Umbilical cord (tissue), 2 donors: ENCODE results near the gene KTN1. TPM values are rescaled to one million over a fixed set of nuclear protein-coding genes. Genes with fewer than 3 reads are reported as not detected.

Experiments
- DNase-seq: peaks from one replicate; pipeline ENCODE4 v3.0.0-alpha.2; 2015; ENCODE audit warnings: low spot score
- total RNA-seq: library from RNA; depleted of rRNA; stranded (reverse); fragments of >200 nt; gene quantifications from one replicate; pipeline ENCODE4 v1.2.3, GENCODE V29; 2014; ENCODE audit warnings: low replicate concordance; ENCODE audit not compliant: insufficient read depth

The KTN1 gene
- total RNA-seq, 1 donor from 2014 or later, result 103 TPM

GRCh38 chr14:55711175-55711811, 131.3 kb downstream of the KTN1 start:
- DNase-seq, result no peak

DNA sequence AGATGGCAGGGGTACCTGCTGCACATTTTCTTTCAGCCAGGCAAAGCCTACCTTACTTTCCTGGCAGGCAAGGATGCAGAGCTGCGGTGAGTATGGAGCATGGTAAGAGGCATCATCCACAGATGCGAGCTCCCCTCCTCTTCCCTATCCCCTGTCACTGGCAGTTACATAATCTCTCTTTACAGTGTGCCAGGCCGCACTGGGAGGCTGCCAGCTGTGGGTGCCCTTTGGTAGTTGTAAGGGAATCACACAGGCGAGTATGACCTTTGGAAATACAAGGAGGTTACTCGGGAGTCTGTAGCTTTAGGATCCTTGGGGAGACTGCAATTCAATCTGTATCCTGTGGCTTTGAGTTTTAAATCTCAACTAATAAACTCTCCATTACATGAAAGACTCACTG, 132.5 kb downstream of the KTN1 start:
- DNase-seq, result no peak

DNA sequence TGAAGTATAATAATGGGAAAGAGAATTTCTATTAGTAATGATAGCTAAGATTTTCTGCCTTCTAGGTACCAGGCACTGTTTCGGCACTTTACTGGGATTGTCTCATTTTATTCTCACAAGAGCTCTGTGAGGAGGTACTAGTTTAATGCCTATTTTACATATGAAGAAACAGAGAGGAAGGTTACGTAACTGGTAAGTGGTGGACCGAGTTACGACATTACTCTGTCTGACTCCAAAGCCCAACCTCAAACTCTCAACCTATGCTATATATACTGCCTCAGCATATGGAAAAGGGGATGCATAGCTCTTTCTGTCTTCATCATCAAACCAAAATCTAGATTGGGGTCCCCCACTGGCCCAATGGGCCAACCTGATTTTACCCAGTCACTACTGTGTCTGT, 133.5 kb downstream of the KTN1 start:
- DNase-seq, result no peak

DNA sequence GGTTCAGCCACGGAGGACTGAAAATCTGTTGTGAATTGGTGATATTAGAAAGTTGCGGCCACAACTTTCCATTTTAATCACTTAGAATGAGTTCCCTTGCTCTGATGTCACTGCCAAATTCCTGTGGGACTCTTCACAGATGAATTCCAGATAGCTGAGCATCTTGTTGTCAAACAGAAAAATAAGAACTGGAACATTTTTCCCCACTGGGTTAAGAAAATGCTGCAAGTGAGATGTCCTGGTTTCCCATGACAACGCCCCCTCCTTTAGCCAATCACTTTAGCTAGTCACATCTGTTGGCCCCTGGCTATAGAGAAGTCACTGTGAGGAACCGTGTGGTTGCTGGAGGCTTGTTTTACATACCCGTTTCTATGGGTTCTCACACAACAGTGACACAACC, 135.9 kb downstream of the KTN1 start:
- DNase-seq, result peak; percentile 13

- DNase-seq, result no peak
Observed at GRCh38 chr14:55717621-55718020, 137.6 kb downstream of the KTN1 start.

GRCh38 chr14:55718551-55718950, 138.5 kb downstream of the KTN1 start:
- no peak for DNase-seq

GRCh38 chr14:55720796-55721195, 140.8 kb downstream of the KTN1 start:
- no peak for DNase-seq

GRCh38 chr14:55721353-55721752, 141.3 kb downstream of the KTN1 start:
- no peak for DNase-seq

DNA sequence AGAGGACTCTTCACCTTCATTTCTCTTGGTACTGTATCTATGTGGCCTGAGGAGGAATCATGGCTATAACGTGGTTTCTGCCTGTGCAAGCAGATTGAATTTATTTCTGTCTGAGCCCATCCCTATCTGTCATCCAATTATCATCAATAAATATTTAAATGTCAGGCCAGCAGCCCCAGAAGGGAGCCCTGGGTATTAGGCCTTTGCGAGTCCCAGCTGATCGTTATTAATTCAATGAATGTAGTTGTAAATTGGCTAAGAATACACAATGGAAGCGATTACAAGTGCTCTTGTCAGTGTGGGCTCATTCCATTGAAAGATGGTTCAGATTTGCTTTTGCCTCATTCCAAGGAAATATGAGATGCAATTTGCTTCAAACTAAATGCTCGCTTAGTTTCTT, 142.0 kb downstream of the KTN1 start:
- DNase-seq, result no peak

DNA sequence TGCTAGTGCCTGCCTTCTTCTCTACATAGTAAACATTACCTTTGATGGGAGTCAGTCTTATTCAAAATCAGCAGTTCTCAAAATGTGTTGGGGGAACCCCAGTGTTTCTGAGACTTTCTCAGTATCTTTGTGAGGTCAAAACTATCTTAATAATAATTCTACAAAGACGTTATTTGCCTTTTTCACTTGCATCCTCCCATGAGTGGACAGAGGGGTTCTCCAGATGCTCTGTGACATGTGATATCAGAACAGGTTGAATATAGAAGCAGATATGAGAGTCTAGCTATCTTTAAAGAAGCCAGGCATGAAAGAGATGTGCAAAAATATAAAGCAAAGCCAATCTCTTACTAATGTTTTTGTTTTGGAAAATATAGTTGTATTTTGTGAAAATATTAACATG, 144.7 kb downstream of the KTN1 start:
- DNase-seq, result no peak

DNA sequence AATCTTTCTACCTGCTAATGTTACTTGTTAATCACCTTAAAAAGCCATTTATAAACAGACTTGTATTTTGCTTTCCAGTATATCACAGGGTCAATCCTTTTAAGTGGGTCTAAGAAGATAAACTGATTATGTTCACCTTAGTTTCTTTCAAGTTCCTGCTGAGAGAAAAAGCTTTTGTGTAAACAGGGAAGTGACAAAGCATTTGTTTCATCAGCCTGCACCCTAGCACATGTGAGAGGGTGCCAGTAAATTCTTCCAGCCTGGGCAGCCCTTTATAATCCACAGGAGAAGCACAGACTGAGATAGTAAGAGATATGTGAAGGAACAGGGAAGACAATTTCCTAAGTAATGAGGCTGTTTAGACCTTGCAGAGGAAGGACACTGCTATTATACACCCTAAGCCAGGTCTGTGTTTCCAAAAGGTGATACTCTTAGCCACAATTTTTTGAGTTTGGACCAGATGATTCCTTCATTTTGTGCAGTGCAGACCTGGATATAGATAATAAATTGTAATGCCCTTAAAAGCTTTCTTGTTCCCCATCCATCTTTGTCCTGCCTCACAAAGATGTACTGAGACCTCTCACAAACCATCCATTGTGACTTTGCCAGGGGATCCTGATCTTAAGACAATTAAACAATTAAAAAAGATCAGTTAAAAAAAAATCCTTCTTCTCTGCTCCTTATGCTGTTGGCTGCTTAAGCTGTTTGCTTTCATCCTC, 150.7 kb downstream of the KTN1 start:
- DNase-seq, result no peak

GRCh38 chr14:55731311-55731872, 151.4 kb downstream of the KTN1 start:
- no peak for DNase-seq

DNA sequence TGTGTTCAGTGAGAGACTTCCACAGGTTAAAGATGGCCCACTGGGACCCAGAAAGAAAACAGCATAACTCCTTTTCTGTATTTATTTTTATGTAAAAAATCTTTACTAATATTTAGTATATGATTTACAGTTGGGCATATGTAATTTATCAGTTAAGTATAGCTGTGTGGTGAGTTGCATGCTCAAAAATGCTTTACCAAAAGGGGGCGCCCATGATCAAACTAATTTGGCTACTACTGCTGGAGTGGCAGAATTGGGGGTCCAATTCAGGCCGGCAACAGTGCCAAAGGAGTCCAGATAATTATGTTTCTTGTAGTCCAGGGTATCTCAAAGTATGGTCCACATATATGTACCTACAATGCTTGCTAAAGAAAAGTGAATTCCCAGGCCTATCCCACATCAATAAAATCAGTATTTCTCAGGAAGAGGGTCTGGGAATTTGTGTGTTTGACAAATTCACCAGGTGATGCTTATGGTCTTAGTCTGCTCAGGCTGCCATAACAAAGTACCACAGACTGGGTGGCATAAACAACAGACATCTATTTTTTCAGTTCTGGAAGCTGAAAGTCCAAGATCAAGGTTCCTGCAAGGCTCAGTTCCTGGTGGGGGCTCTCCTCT, 152.0 kb downstream of the KTN1 start:
- no peak for DNase-seq

GRCh38 chr14:55733599-55733998, 153.6 kb downstream of the KTN1 start:
- DNase-seq, result no peak

Other genes with a start within 250 kb of the KTN1 start
- 23.6 TPM for gene ATG14, start 168.4 kb upstream of the KTN1 start, total RNA-seq
- gene TBPL2, start 139.6 kb upstream of the KTN1 start, total RNA-seq, result 0.48 TPM